Articular chondrocyte of knee joint (primary cell): ENCODE data around the gene VARS1. TPM values are rescaled to one million over a fixed set of nuclear protein-coding genes. Genes with fewer than 3 reads are reported as not detected.

Experiments
- small RNA-seq: library from RNA; depleted of rRNA; stranded (forward); fragments of <200 nt; gene quantifications from one replicate; pipeline ENCODE3, GENCODE V24; 2012
- total RNA-seq: library from RNA; depleted of rRNA; stranded (reverse); fragments of >200 nt; gene quantifications from 2 replicates; pipeline ENCODE4 v1.2.3, GENCODE V29; 2012

VARS1 gene
- 38.3 and 45.2 TPM in 2 replicates for total RNA-seq

GRCh38 chr6:31795616-31796298, at the start of gene VARS1:
VARS1 (minus strand) TSS chr6:31795752; CDS start chr6:31795217, 535 bp downstream.

GRCh38 chr6:31827286-31828079, 31.9 kb upstream of the VARS1 start, which contains the start of gene HSPA1B:
HSPA1B (plus strand) TSS chr6:31827738; CDS start chr6:31827951, 213 bp downstream.

GRCh38 chr6:31815025-31815838, 19.7 kb upstream of the VARS1 start, which contains the start of the genes HSPA1A and HSPA1L:
HSPA1A (plus strand) TSS chr6:31815543; CDS start chr6:31815757, 214 bp downstream.
HSPA1L (minus strand) TSS chr6:31815283; CDS start chr6:31811972, 3,311 bp downstream.

GRCh38 chr6:31806470-31807272, 11.1 kb upstream of the VARS1 start, which contains the start of gene LSM2:
LSM2 (minus strand) TSS chr6:31806966; CDS start chr6:31806757, 209 bp downstream.

GRCh38 chr6:31776989-31777666, 18.4 kb downstream of the VARS1 start, which contains the start of gene VWA7:
VWA7 (minus strand) TSS chr6:31777328; CDS start chr6:31776779, 549 bp downstream.

GRCh38 chr6:31762356-31762755, 33.2 kb downstream of the VARS1 start, which contains the start of gene SAPCD1:
SAPCD1 (plus strand) TSS chr6:31762656; CDS start chr6:31763055, 399 bp downstream.

Small RNA genes lying within 50 kb of the gene (small RNA-seq; reads per million reads assigned to genes)
- gene MSH5-SAPCD1, result not detected
- gene RF00019, result not detected
- gene RNU6-850P, result not detected
- not detected for gene SAPCD1
- 27.8 reads per million, percentile 96 among the genes with 10 or more reads in this experiment for gene SNORD48
- not detected for gene SNORD52

Other genes with a start within 250 kb of the VARS1 start
- gene ATP6V1G2, start 249.1 kb downstream of the VARS1 start, total RNA-seq, result 3.4 and 3.5 TPM in 2 replicates
- 22.9 and 26.5 TPM in 2 replicates for gene NFKBIL1, start 248.1 kb downstream of the VARS1 start, total RNA-seq
- not detected in 2 replicates for gene LTA, start 223.5 kb downstream of the VARS1 start, total RNA-seq
- not detected in 2 replicates for gene TNF, start 220.2 kb downstream of the VARS1 start, total RNA-seq
- gene LTB, start 213.3 kb downstream of the VARS1 start, total RNA-seq, result not detected in 2 replicates
- gene LST1, start 209.5 kb downstream of the VARS1 start, total RNA-seq, result not detected in 2 replicates
- gene NCR3, start 202.7 kb downstream of the VARS1 start, total RNA-seq, result not detected in 2 replicates
- gene AIF1, start 180.5 kb downstream of the VARS1 start, total RNA-seq, result not detected in 2 replicates
- 49.4 and 57.4 TPM in 2 replicates for gene PRRC2A, start 175.0 kb downstream of the VARS1 start, total RNA-seq
- gene BAG6, start 143.1 kb downstream of the VARS1 start, total RNA-seq, result 127 and 138 TPM in 2 replicates
- gene APOM, start 139.9 kb downstream of the VARS1 start, total RNA-seq, result 2.0 and 2.2 TPM in 2 replicates
- 15.2 and 19.5 TPM in 2 replicates for gene C6orf47, start 135.0 kb downstream of the VARS1 start, total RNA-seq
- gene GPANK1, start 130.8 kb downstream of the VARS1 start, total RNA-seq, result 17.0 and 17.1 TPM in 2 replicates
- 118 and 149 TPM in 2 replicates for gene CSNK2B, start 129.7 kb downstream of the VARS1 start, total RNA-seq
- gene LY6G5B, start 125.8 kb downstream of the VARS1 start, total RNA-seq, result 4.2 and 4.8 TPM in 2 replicates
- 0.26 and 0.65 TPM in 2 replicates for gene LY6G5C, start 114.7 kb downstream of the VARS1 start, total RNA-seq
- gene ABHD16A, start 92.4 kb downstream of the VARS1 start, total RNA-seq, result 29.9 and 35.3 TPM in 2 replicates
- not detected in 2 replicates for gene LY6G6F, start 88.9 kb downstream of the VARS1 start, total RNA-seq
- gene LY6G6D, start 80.4 kb downstream of the VARS1 start, total RNA-seq, result not detected in 2 replicates
- gene LY6G6C, start 74.0 kb downstream of the VARS1 start, total RNA-seq, result not detected in 2 replicates
- gene MPIG6B, start 72.4 kb downstream of the VARS1 start, total RNA-seq, result not detected in 2 replicates
- gene DDAH2, start 66.5 kb downstream of the VARS1 start, total RNA-seq, result 76.2 and 84.3 TPM in 2 replicates
- 597 and 600 TPM in 2 replicates for gene CLIC1, start 59.2 kb downstream of the VARS1 start, total RNA-seq
- 10.7 and 12.3 TPM in 2 replicates for gene MSH5, start 55.7 kb downstream of the VARS1 start, total RNA-seq
- gene SAPCD1, start 33.1 kb downstream of the VARS1 start, total RNA-seq, result 0.54 and 1.4 TPM in 2 replicates
- 1.0 and 1.9 TPM in 2 replicates for gene VWA7, start 18.4 kb downstream of the VARS1 start, total RNA-seq
- 28.3 and 32.4 TPM in 2 replicates for gene LSM2, start 11.2 kb upstream of the VARS1 start, total RNA-seq
- 1.0 and 1.4 TPM in 2 replicates for gene HSPA1L, start 19.5 kb upstream of the VARS1 start, total RNA-seq
- 91.1 and 137 TPM in 2 replicates for gene HSPA1A, start 19.8 kb upstream of the VARS1 start, total RNA-seq
- gene HSPA1B, start 32.0 kb upstream of the VARS1 start, total RNA-seq, result 123 and 152 TPM in 2 replicates
- gene NEU1, start 67.1 kb upstream of the VARS1 start, total RNA-seq, result 48.6 and 57.6 TPM in 2 replicates
- 0.22 TPM in 1 of 2 replicates, not detected in the other for gene SLC44A4, start 83.2 kb upstream of the VARS1 start, total RNA-seq
- gene EHMT2, start 101.9 kb upstream of the VARS1 start, total RNA-seq, result 41.4 and 51.4 TPM in 2 replicates
- gene ZBTB12, start 106.3 kb upstream of the VARS1 start, total RNA-seq, result 1.3 and 1.9 TPM in 2 replicates
- gene C2, start 132.0 kb upstream of the VARS1 start, total RNA-seq, result 19.1 and 22.0 TPM in 2 replicates
- gene CFB, start 150.3 kb upstream of the VARS1 start, total RNA-seq, result 26.9 and 34.6 TPM in 2 replicates
- 97.0 and 105 TPM in 2 replicates for gene NELFE, start 163.2 kb upstream of the VARS1 start, total RNA-seq
- 35.3 and 40.4 TPM in 2 replicates for gene SKIC2, start 163.4 kb upstream of the VARS1 start, total RNA-seq
- gene DXO, start 176.4 kb upstream of the VARS1 start, total RNA-seq, result 11.6 and 13.0 TPM in 2 replicates
- gene C4A, start 186.3 kb upstream of the VARS1 start, total RNA-seq, result 4.0 and 8.2 TPM in 2 replicates
- gene C4B, start 219.0 kb upstream of the VARS1 start, total RNA-seq, result 2.4 and 3.4 TPM in 2 replicates
- gene CYP21A2, start 242.7 kb upstream of the VARS1 start, total RNA-seq, result 0.13 TPM in 1 of 2 replicates, not detected in the other